Measurements from ENCODE around the gene CAND2.

The CAND2 gene

DNA sequence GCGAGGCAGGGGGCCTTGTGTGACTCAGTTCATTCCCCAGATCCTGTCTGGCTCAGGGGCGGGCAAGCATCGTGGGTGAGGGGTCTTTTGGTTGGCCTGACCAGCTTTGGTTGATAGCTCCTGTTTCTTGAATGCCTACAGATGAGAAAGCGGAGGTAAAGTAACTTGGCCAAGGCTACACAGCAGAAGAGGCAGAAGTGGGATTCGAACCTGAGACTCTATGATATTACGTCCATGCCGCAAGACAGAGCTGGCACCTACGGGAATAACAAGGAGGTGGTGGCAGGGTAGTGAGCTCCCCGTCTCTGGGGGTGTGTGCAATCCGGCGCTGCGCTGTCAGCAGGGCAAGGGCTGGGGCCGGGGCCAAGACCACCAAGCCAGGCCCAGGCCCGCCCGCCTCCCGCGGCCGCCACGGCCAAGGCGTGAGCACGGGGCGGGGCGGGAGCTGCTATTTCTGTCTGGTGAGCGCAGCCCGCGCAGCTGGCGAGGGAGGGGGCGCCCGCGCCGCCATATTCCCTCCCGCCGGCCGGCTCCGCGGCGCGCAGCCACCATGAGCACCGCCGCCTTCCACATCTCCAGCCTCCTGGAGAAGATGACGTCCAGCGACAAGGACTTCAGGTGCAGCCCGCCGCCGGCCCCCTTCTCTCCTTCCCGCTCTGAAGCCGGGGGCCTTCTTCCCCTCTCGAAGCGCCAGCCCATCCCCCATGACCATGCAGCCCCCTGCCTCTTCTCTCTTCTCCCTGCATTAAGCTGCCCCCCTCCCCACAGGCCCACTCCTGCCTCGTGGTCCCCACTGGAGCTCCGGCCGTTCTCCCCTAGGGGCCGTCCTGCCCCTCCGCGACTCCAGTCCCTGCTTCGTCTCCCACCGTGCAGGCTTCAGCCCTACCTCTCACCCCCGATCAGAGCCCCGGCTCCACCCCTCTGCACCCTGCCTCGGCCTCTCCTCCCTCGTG lies at the start of gene CAND2:
TSS of gene CAND2 (plus strand) at position 510 of the 953 bp plus-strand sequence. CDS start at position 551, 41 bp downstream.
- peak; percentile 19 for DNase-seq

DNA sequence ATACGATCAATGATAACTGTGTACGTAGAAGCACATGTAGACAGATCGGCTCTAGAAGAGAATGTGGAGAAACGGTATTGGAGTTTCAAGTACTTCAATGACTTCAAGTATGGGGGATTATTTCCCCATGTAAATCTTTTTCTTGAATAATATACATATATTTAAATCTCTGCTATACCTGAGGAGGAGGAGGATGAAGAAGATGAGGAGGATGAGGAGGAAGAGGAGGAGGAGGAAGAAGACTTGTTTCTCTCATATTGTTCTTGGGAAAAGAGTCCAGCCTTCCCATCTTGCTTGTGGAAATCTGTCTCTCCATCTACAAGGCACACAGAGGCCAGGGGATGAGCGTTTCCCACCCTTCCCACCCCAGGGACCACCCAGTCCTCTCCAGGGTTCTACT lies 48.0 kb upstream of the CAND2 start:
- DNase-seq = no peak

DNA sequence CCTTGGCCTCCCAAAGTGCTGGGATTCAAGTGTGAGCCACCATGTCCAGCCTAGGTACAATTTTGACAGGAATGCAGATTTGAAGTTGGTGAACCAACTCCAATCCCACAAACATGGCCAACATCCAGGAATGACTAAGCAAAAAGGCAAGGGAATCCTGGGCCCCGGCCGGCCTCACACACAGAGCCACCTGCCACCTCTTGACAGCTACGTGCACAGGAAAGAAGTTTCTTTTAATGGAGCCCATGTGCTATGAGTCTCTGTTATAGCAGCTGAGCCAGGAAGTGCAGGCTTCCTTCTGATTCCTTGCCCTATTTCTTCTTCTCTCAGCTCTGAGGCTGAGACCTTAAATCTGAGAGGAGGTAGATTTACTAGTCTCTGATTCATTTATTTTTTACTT lies 46.3 kb upstream of the CAND2 start:
- no peak for DNase-seq

DNA sequence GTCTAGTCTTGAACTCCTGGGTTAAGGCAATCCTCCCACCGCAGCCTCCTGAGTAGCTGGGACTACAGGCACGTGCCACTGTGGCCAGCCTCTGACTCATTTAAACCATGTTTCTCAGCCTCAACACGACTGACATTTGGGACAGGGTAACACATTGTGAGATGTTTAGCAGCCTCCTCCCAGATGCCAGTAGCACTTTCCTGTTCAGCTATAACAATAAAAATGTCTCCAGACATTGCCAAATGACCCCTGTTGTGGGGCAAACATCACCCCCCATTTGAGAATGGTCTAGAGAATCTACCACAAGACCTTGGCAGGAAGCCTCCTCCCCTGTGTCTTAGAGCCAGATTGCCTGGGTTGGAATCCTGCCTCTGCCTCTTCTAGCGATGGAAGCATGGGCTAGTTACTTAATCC lies 45.8 kb upstream of the CAND2 start:
- DNase-seq = peak; percentile 49

DNA sequence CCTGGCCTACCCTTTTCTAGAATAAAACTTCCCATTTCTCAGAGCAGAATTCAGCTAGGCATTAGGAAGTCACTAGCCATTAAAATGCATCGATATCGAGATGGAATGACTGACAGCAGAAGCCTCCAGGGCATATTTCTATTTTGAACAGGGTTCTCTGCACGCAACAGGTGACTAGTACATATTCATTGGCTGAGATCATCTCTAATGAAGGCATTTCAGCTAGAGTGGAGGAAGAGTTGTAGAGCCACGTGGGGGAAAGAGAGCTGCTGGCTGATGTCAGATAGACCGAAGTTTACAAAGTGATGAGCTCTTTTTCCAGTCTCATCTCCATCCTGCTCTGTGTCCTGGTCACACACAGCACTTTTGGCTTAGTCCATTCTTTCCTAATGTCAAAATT lies 44.9 kb upstream of the CAND2 start:
- no peak for DNase-seq

DNA sequence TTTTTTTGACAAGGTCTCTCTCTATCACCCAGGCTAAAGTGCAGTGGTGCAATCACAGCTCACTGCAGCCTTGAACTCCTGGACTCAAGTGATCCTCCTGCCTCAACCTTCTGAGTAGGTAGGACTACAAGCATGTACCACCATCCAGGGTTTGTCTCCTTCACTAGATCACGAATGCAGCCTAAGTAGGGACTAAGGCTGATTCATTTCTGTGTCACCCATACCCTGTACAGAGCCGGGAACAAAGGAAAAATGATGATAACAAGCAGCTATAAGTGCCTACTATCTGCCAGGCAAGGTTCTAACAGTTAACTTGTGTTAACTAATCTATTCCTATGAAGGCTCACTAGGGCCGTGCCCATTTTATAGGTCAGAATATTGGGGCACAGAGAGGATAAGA lies 44.4 kb upstream of the CAND2 start:
- DNase-seq = no peak

DNA sequence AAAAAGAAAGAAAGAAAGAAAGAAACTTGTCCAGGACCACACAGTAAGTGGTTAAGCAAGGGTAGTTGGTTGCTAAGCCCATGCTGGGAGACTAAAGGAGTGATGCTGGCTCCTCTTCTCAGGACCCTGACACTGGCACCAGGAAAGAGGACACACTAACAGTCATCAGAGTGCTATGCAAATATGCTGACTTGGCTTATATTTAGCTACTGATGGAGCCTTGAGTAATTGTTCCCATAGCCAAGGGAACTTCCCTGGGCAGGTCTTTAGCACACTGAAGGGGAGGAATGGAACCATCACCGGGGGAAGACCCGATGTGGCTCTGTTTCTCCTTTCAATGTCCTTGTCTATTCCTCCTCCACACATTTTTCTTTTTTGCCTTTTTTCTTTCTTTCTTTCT lies 43.7 kb upstream of the CAND2 start:
- DNase-seq = peak; percentile 40

DNA sequence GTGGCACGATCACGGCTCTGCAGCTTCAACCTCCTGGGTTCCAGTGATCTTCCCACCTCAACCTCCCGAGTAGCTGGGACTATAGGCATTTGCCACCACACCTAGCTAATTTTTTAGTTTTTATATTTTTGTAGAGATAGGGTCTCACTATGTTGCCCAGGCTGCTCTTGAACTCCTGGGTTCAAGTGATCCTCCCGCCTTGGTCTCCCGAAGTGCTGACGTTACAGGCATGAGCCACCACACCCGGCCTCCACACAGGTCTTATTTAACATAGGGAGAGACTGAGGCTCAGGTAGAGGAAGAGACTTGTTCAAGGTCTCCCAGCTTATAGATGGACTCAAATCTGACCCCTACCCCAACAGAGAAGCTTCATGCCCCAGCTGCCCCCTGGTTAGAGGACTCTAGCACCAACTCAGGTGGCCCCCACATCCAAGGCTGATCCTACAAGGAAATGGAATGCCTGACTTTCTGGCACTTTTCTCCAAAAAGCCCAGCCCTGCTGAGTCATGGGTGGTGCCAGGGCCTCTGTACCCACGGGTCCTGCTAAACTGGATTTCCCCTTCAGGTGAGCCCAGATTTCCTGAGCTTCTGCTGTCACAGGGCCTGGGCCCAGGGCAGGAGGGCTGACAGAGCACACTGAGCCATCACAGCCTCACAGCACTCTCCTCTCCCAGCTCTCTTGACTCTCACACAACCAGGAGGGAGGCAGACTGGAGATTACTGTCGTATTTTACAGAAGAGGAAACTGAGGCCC lies 43.0 kb upstream of the CAND2 start:
- no peak for DNase-seq

DNA sequence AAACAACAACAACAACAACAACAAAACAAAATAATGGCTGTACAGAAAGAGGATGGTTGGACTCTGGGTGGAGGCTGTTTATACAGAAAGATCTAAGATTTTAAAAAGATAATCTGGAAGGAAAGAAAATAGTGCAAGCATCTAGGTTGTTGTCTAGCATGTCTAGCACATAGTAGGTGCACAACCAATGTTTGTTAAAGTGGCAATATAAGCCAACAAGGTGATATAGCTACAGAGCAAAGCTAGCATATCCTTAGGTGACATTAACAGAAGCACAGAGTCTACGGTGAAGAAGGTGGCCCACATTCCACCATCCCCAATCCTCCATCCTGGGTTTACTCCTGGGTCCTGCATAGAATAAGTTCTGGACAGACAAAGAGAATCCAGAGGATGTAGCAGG lies 42.2 kb upstream of the CAND2 start:
- DNase-seq = no peak

DNA sequence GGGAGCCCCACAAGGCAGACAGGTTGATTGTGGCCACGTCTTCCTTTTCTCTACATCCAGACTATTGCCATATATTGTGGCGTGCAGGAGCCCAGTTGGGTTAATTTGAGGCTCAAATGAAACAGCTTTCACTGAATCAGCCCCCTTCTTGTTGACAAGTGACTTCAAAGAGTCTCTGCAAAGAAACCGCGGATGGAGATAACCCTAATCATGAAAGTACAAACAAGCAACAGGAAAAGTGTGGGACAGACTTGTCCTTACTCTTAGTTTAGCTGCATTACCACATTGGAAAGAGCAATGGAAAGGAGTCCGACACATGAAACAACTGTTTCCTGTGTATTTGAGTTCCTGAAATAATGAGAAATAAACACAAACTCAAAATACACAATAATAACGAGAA lies 40.7 kb upstream of the CAND2 start:
- DNase-seq = no peak

DNA sequence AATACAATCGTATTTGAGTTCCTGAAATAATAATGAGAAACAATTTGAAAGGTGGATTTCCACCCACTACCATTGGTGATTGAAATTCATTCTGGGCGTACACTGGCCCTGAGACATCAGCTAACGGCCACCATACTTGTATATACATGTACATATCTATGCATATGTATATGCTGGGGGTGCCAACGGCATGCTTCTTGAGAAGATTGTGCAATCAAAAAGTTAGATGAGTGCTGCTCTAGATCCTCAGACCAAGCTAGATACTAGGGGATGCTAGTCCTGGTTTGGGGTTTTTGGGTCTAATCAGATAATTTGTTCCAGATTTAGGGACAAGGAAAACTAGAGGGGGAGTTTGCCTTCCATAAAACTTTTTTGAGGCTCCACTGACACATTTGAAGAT lies 40.3 kb upstream of the CAND2 start:
- no peak for DNase-seq

DNA sequence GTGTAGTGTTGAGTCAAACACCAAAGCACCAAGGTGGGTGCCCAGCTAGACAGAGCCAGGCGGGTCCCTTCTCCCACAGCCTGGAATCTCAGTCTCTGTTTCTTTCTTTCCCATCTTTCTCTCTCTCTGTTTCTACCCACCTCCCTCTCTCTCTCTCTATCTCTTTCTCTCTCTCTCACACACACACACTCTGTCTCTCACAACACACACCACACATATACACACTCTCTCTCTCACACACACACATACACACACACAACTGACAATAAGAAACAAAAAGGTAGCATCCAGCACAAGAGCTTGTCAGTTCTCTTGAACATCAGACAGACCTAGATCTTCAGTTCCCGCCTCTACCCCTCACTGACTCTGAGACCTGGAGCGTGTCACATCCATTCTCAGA lies 39.8 kb upstream of the CAND2 start:
- DNase-seq = no peak

DNA sequence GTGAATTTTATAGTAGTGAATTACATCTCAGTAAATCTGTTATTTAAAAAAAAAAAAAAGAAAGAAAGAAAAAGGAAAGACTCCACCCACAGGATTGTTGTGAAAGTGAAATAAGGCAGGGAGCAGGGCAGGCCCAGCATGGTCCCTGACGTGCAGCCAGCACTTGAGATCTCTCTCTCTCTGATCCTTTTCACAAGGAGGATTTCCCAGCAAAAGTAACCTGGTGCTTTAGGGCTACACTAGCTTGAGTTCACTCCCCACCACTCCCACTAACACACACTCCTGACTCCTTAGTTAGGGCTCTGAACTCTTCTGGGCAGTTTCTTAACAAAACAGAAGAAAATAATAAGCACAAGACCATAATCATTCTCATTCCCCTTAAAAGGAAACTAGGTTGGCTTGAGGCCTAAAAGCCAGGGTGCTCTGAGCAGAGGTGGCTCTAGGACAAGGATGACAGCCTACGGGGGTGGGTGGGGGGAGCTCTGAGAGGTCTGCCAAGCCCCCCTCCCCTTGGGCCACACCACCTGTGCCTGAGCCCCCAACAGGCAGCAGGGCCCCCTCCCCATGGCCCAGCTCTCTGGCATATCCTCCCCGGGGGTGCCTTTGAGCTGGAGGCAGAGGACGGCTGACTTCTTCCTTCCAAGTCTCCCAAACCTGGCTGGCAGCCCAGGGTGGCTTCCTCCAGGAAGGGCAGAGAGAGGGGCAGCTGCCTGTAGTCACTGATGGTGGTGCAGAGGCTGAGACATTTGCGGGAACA lies 38.3 kb upstream of the CAND2 start:
- DNase-seq = peak; percentile 63

DNA sequence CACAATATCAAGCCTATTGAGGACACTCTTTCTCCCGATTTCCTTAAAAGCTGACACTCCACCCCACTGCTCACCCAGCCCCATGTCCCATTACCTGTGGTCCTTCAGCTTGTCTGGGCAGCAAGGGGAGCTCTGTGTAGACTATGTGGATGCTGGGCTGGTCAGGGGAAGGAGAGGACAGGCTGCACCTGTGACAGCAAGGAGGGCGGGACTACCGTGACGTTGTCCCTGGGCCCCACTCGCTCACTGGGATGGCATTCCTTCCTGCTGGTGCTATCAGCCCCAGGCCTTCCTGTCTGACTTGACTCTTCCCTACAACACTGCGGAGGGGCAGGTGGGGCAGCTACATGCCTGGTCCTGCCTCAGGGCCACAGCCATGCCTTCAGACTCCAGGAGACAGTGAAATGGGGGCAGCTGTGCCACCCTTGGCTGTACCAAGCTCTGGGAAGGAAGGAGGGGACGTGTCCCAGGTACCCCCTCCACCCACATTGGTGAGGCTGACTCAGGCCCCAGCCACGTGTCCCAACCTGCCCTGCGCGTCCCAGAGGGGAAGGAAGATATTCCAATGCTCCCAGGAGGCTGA lies 37.3 kb upstream of the CAND2 start, which contains the start of gene TMEM40:
TSS of gene TMEM40 (minus strand) at position 163 of the 583 bp plus-strand sequence. CDS start 9,427 bp downstream, outside the sequence.
- DNase-seq = no peak

DNA sequence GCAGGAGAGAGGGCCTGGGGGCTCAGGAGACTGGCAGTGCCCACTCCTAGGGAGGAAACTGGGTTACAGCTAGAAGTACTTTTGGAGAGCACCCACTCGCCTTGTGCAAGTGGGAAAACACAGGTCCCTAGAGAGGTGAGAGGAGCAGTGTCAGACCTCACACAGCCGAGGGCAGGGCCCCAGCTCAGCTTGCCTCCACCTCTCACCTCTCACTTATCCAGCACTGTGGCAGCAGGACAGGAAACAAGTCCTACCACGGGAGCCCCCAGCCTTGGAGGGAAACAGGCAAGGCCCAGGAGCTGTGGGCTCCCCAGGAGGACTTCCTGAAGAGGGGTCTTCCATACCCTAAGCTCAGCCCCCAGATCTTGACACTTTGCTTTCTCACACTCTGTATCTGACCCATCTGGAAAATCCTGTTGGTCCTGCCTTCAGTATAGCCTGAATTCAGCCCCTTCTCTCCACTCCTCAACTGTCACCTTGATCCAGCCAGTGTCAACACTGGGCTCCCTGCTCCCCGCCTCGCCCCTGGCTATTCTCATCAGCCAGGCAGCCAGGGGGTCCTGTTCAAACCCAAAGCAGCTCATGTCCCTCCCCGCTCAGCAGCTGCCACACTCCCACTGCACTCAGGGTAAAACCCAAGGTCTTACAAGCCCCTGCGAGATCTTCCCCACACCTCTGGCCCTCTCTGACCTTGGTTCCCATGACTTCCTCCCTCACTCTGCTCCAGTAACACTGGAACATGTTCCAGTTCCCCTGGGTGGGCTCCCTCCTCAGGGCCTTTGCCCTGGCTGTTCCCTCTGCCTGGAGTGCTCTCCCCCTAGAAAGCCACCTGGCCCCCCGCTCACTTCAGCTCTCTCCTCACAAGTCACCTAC lies 36.6 kb upstream of the CAND2 start:
- DNase-seq = no peak

DNA sequence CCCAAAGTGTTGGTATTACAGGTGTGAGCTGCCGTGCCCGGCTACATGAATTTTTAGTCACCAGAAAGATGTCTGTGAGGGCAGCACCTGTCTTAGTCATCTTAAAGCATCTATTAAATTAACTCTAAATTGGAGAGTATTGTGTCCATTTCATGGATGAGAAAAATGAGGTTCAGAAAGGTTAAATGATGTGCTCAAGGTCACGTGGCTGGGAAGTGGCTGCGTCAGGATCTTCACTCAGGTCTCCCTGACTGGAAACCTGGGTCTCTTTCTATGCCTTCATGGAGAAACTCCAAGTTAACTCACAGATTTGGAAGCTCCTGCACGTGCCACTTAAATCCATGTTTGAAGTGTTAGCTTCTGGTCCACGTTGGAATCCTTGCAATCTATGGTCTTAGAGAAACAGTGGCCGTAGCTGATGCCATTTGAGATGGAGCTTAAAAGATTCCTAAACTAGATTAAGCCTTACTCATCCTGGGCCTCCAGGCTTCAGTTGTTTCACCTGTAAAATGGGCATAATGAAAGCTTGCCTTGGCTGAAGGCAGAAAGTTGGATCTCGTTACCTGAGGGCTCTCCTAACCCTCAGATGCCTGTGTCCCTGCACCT lies 32.2 kb upstream of the CAND2 start:
- no peak for DNase-seq

DNA sequence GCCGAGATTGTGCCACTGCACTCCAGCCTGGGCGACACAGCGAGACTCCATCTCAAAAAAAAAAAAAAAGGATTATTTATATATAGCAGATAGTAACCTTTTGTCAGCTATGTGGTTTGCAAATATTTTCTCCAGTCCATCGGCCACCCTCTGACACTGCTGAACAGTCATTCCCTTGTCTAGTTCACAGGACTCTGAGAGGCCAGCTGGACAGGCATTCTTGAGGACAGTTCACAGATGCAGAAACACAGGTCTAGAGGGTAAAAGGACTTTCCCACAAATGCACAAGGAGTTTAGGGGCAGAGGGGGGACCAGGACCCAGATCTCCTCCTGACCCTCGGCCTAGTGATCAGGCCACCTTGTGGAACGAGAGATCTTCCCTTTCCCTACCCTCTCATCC lies 29.9 kb upstream of the CAND2 start:
- no peak for DNase-seq

DNA sequence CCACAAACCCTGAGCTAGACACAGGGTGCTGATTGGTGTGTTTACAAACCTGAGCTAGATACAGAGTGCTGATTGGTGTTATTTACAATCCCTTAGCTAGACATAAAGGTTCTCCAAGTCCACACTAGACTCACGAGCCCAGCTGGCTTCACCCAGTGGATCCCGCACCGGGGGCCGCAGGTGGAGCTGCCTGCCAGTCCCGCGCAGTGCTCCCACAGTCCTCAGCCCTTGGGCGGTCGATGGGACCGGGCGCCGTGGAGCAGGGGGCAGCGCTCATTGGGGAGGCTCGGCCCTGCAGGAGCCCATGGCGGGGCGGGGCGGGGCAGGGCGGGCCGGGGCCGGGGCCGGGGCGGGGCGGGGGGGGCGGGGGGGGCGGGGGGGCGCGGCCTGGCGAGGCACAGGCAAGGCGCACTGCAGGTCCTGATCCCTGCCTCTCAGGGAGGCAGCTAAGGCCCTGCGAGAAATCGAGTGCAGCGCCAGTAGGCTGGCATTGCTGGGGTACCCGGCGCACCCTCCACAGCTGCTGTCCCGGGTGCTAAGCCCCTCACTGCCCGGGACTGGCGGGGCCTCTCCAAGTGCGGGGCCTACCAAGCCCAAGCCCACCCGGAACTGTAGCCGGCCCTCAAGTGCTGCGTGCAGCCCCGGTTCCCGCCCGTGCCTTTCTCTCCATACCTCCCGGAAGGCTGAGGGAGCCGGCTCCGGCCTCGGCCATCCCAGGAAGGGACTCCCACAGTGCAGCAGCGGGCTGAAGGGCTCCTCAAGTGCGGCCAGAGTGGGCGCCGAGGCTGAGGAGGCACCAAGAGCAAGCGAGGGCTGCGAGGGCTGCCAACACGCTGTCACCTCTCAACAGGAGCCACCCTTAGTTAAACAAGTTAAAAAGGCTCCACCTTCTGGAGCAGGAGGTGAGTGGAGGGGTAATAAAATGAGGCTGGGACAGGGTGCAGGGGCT lies 27.6 kb upstream of the CAND2 start:
- DNase-seq = no peak

DNA sequence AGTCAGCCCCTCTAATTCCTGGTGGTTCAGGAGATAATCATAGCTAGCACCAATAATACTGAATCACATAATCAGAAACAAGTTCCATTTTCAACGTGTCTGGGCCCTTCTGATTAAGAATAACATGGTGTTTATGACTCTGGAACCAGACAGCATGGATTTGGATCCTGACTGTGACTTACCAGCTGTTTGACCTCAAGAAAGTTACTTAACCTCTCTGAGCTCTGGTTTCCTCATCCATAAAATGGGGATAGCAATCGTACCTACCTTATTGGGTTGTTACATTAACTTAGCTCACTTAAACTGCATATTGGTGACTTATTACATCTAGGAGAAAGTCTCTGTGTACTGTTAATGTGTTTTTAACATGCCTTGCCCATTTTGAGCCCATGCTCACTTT lies 26.7 kb upstream of the CAND2 start:
- no peak for DNase-seq

DNA sequence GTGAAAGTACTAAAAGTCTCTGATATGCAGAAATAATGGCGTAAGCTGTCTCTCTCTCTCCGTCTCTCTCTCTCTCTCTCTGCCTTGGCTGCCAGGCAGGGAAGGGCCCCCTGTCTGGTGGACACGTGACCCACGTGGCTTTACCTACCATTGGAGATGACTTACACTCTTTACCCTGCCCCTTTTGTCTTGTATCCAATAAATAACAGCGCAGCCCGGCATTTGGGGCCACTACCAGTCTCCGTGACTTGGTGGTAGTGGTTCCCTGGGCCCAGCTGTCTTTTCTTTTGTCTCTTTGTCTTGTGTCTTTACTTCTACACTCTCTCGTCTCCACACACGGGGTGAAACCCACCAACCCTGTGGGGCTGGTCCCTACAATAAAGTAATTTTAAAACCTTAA lies 25.2 kb upstream of the CAND2 start:
- DNase-seq = no peak
